Measurements from ENCODE around the gene NR5A2.

The NR5A2 gene

GRCh38 chr1:200226268-200226968 lies 198.9 kb downstream of the NR5A2 start:
- H3K27ac ChIP-seq (ENCODE audit: extremely low read depth, low read depth, low read length), result no peak overlapping the region

DNA sequence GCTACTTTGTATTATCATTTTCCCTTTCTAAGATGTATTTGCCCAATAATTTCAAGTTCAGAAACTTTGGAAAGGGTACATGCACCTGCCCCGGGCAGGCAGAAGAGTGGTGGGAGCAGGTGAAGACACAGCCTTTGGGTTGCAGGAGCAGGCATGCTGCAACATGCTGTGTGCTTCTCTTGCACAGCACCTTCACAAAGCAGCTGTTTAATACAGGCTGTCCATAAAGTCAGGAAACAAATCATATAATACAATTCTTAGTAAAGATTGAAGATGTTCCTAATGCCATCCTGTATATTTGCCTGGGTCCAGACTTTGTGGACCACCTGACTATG lies 199.4 kb downstream of the NR5A2 start:
- no peak overlapping the region for H3K27ac ChIP-seq (ENCODE audit: extremely low read depth, low read depth, low read length)
- CTCF ChIA-PET, result no interaction called here
- TF ChIP-seq SCRT2 (tag by site-specific recombination; IDR thresholded peaks at IDR 0.05), result no peak
- 0 out of 2 replicates have a peak, but pooled peaks have one; percentile 6 for TF ChIP-seq ZNF664 (tag by site-specific recombination; IDR thresholded peaks at IDR 0.05)
- peak; percentile 81; the same call in 1 of the 2 replicates for TF ChIP-seq MZF1 (tag by site-specific recombination; IDR thresholded peaks at IDR 0.05; ENCODE audit: borderline replicate concordance)
- POLR2A ChIA-PET, result no interaction called here
- no peaks in the 10 kb centered on the region for H3K9me3 ChIP-seq (ENCODE audit: control insufficient read depth, insufficient read depth, low read depth, low read length)
- H3K36me3 ChIP-seq (ENCODE audit: control insufficient read depth in 2 of 2, insufficient read depth in 1 of 2, low read length in 2 of 2), result no peaks in the 10 kb centered on the region
- H3K4me1 ChIP-seq (ENCODE audit: control insufficient read depth, insufficient read depth, low read length), result no peaks in the 10 kb centered on the region
- no peak overlapping the region for H3K4me3 ChIP-seq (ENCODE audit: low read depth, low read length)

More at GRCh38 chr1:200226268-200226968, 198.9 kb downstream of the NR5A2 start:
- H3K9me3 ChIP-seq (ENCODE audit: control insufficient read depth, insufficient read depth, low read depth, low read length), result no peaks in the 10 kb centered on the region
- H3K4me1 ChIP-seq (ENCODE audit: control insufficient read depth, insufficient read depth, low read length), result no peaks in the 10 kb centered on the region
- CTCF ChIA-PET, result interaction anchor here (0.7 kb wide), 1 partner anchor 65 kb away, joined by 5 read pairs; no protein-coding TSS in a partner anchor
- POLR2A ChIA-PET, result no interaction called here
- H3K4me3 ChIP-seq (ENCODE audit: low read depth, low read length), result no peak overlapping the region
- no peaks in the 10 kb centered on the region for H3K36me3 ChIP-seq (ENCODE audit: control insufficient read depth in 2 of 2, insufficient read depth in 1 of 2, low read length in 2 of 2)
- TF ChIP-seq ZNF354C (tag by site-specific recombination; IDR thresholded peaks at IDR 0.05; ENCODE audit: borderline replicate concordance, low read depth) (no peak), SP2 (tag by site-specific recombination; IDR thresholded peaks at IDR 0.05) (no peak), ZNF501 (tag by site-specific recombination; IDR thresholded peaks at IDR 0.05) (no peak), ZNF292 (tag by site-specific recombination; IDR thresholded peaks at IDR 0.05; ENCODE audit: borderline replicate concordance, low read depth) (no peak), SCRT2 (tag by site-specific recombination; IDR thresholded peaks at IDR 0.05) (no peak), GLI2 (tag by site-specific recombination; IDR thresholded peaks at IDR 0.05; ENCODE audit: borderline replicate concordance, low read depth) (no peak), ZNF707 (tag by site-specific recombination; IDR thresholded peaks at IDR 0.05) (no peak), ZBTB21 (tag by site-specific recombination; IDR thresholded peaks at IDR 0.05) (no peak), ZNF366 (tag by site-specific recombination; conservative IDR thresholded peaks at IDR 0.05) (no peak)
- TF ChIP-seq, protein P1, sequence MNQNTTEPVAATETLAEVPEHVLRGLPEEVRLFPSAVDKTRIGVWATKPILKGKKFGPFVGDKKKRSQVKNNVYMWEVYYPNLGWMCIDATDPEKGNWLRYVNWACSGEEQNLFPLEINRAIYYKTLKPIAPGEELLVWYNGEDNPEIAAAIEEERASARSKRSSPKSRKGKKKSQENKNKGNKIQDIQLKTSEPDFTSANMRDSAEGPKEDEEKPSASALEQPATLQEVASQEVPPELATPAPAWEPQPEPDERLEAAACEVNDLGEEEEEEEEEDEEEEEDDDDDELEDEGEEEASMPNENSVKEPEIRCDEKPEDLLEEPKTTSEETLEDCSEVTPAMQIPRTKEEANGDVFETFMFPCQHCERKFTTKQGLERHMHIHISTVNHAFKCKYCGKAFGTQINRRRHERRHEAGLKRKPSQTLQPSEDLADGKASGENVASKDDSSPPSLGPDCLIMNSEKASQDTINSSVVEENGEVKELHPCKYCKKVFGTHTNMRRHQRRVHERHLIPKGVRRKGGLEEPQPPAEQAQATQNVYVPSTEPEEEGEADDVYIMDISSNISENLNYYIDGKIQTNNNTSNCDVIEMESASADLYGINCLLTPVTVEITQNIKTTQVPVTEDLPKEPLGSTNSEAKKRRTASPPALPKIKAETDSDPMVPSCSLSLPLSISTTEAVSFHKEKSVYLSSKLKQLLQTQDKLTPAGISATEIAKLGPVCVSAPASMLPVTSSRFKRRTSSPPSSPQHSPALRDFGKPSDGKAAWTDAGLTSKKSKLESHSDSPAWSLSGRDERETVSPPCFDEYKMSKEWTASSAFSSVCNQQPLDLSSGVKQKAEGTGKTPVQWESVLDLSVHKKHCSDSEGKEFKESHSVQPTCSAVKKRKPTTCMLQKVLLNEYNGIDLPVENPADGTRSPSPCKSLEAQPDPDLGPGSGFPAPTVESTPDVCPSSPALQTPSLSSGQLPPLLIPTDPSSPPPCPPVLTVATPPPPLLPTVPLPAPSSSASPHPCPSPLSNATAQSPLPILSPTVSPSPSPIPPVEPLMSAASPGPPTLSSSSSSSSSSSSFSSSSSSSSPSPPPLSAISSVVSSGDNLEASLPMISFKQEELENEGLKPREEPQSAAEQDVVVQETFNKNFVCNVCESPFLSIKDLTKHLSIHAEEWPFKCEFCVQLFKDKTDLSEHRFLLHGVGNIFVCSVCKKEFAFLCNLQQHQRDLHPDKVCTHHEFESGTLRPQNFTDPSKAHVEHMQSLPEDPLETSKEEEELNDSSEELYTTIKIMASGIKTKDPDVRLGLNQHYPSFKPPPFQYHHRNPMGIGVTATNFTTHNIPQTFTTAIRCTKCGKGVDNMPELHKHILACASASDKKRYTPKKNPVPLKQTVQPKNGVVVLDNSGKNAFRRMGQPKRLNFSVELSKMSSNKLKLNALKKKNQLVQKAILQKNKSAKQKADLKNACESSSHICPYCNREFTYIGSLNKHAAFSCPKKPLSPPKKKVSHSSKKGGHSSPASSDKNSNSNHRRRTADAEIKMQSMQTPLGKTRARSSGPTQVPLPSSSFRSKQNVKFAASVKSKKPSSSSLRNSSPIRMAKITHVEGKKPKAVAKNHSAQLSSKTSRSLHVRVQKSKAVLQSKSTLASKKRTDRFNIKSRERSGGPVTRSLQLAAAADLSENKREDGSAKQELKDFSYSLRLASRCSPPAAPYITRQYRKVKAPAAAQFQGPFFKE (tag by site-specific recombination; IDR thresholded peaks at IDR 0.05; ENCODE audit: borderline replicate concordance), result no peak

All from HEK293 (cell line).